Activated CD8-positive, alpha-beta memory T cell treated with anti-CD3 and anti-CD28 coated beads for 1 hour (primary cell): Measurements from ENCODE around the gene COL16A1.

Source experiments
- DNase-seq, 2 donors: peaks; one replicate each; pipeline ENCODE4 v3.0.0-alpha.2; 2020; ENCODE audit warnings: low read depth in 1 of 2; ENCODE audit errors: extremely low read depth in 1 of 2

COL16A1 gene

GRCh38 chr1:31668303-31668883, 35.4 kb downstream of the COL16A1 start:
- DNase-seq: no peak

DNA sequence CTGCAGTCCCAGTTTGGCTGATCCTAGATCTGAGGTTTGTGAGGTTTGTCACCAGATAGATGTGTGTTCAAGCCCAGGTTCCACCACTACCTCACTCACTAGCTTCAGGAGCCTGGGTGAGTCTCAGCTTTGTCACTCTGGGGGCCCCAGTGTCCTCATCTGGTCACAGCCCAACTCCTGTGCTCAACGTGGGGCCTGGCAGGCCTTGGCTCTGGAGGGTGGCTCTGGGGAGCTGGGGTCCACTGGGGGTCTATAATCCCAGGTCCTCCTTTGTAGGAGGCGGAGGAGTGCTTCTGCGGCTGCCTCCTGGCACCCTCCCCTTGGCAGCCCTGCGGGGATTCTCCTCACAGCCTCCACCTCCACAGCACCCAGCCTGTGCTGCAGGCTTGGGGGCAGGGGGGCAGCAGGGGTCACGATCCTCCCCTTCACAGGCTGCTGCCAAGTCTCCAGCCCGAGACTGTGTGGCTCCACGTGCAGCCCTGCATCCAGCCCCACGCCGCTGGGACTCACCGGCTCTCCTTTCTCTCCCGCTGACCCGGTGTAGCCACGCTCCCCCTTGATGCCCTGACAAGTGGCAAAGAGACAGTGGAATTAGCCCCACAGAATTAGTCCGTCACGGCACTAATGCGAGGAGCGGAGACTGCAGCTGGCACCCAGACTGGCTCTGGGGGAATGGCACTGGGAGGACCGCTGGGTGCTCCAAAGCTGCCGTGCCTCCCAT, 36.6 kb downstream of the COL16A1 start:
- no peak for DNase-seq

DNA sequence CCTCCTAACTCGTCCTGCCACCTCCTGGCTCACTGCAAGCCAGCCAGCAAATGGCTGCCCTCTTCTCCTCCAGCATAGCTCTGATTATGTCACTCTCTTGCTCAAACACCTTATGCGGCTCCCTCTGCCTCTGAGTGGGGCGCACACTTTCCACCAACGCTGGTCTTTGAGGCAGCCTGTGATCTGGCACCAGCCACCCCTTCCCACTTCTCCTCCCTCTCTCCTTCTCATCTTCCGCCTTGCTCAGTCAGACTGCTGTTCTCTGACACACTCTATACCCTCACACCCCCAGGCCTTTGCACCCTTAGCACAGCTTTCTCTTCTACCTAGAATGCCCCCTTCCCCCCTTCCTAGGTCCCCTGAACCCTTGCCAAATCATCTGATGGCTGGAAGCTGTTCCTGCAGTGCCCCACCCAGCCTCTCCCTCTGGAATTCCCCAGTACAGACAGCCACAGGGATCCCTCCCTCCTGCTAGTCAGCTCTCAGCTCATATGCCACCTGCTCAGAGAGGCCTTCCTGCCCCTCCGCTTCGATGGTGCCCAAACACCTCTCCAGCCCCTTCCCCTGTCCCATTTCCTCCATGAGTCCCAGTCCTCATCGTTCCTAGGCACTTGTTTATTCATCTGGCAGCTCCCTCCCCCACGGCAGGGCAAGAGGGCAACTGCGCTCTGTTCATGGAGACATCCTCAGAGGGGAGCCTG, 37.4 kb downstream of the COL16A1 start:
- DNase-seq: no peak

DNA sequence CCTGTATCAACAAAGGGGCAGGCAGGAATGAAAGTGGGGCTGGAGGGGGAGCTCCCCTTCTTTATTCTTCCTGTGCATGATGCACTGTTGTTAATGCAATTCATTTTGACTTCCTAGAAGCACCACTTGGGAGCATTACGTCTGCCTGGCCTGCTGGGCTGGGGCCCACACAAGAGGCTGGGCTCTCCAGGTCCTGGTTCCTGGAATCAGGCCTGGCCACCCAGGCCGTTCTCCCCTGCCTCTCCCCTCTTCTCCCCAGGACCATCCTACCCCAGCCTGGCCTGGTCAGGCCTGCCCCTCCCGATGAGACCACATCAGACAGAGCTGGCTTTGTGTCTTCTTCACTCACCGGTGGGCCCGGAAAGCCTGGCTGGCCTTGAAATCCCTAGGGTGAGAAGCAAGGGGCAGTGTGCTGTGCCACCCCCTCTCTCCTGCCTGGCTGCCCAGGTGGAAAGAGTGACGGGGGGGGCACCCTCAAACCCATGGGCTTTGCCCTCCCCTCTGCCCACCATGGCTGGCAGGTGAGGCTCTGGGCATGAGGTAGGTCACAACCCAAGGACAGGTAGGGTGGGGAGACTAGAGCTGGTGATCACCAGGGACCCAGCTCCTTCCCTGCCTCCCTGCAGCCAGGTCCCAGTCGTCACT, 38.5 kb downstream of the COL16A1 start:
- no peak for DNase-seq

DNA sequence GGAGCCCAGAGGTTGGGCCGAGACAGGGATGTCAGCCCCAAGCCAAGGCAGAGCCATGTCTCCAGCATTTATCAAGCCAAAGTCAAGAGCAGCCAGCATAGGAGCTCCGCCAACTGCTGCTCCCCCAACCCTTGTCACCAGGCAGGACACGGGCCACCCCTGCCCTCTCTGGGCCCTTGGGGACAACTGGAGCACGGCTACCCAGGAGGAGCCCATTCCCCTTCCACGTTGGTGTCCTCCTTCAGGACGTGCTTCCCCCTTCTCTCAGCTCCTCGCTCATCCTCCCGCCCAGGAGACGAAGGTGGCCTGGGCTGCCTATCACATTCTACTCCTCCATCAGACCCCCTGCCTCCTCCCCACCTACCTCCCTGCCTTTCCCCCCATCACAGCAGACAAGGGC, 39.3 kb downstream of the COL16A1 start:
- no peak for DNase-seq

DNA sequence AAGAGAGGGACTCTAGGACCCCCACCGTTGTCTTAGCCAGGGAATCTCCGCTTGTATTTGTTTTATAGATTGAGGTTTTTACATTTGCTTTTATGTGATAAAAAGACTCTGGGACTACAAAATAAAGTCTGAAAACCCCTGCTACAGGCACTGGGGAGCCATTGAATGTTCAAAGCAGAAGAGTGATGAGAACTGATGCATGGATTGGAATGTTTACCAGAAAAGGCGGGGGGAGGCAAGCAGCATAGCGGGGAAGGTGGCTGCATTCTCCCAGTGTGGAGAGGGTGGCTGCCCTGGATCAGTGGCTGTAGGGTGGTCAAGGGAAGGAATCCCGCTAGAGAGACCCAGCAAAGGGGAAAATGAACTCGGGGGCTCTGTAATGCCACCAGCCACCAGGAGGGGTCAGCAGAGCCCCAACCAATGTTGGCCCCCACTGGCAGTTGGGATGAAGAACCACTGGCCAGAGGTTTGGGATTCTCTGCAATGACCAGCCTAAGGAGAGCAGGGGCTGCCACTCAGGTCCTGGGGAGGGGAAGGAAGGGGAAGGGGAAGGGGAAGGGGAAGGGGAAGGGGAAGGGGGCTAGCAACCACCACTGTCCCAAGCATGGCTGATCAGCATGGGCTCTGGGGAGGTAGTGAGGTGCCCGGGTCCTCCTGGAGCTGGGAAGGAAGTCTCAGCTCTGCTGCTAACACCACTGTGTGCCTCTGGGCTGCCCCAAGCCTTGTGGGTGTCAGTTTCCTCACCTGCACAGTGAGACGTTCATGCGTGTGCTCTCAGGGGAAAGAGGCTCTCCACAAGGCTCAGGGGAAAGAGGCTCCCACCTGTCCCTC, 40.0 kb downstream of the COL16A1 start:
- DNase-seq: peak in 1 of 2 donors; percentile 49

GRCh38 chr1:31662463-31662862, 41.4 kb downstream of the COL16A1 start:
- no peak for DNase-seq

GRCh38 chr1:31661856-31662255, 42.0 kb downstream of the COL16A1 start:
- no peak for DNase-seq

- DNase-seq: no peak
Measured at GRCh38 chr1:31660871-31661455, 42.9 kb downstream of the COL16A1 start.

DNA sequence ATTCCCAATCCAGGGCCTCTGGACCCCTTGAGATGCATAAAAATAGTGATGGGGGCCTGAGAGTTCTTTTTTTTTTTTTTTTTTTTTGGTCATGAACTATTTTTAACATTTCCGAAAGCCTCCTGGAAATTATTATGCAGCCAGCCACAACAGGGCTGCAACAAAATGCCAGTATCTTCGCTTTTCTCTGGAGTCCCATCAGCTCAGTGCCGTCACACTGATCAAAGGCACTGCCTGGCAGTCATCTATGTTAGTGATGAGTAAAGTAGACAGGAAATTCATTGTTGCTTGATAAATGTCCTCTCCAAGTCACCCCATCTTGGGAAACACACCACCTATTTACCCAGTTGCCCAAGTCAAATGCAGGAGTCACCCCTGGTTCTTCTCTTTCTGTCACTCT, 43.9 kb downstream of the COL16A1 start:
- no peak for DNase-seq

DNA sequence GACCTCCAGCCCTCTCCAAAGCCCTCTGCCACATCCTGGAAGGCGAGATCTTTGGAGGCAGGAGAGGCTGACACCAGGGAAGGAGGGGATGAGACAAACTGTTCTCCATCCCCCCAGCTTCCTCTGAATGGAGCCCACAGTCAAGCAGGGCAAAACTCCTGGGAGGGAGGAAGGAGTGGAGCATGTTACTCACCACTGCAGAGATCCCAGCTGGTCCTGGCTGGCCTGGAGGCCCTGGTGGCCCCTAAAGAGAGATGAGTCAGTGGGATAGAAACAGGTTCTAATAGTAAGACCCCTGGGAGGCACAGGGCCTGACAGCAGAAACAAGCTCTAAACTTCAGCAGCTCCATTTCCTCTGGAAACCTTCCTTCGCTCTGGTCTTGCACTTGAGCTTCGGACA, 45.1 kb downstream of the COL16A1 start:
- no peak for DNase-seq

DNA sequence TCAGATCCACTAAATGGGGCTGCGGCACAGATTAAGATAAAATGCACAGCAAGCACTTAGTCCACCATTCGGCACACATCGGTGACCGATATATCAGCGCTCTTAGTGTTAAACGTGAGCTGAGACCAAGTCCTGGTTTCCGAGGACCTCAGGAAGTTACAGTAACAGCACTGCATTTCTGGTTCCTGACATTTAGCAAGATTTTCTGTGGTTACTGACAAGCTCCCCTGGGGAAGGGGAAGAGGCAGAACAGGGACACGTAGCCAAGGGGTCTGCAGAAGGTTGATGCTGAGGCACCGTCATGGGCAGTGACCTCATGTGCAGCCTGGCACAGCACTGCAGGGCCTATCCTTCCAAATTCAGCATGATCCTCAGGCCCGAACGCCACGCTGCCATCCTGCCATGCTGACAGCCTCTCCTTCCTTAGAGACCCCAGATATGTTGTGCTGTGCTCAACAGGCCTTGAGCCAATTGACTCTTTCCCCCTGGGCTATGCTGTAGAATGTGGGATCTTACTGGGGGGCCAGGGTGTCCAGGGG, 45.8 kb downstream of the COL16A1 start:
- no peak for DNase-seq

DNA sequence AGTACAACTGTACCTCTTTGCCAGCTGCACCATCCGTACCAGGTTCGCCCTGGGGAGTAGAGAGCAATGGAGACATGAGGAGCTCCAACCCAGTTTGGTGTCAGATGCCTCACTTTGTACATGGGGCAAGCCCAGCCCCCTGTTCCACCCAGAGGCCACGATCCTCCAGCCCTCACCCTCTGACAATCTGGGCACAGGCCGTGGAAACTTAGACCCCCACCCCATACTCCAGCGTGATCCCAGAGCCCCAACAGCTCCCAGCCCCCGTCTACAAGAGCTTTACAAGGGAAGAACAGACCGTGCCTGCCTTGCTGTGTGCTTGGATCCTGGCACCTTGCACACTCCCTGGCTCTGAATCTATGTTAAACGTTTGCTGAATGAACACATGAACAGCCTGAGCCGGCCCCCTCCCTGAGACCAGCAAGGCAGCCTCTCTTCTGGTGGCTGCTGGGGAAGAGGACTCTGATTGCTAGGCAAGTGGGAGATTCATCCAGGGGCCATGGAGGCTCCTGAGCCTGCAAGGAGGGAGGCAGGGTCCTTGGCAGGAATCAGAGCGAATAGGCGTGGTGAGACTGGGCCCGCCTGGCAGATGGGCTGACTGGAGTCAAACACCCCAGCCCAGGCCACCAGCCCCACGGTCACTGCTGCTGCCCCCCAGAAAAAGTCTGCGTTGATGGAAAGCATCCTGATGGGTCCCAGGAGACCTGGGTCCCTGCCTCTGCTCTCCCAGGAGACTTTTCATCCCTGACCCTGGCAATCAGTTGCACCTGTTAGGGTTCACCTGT, 46.6 kb downstream of the COL16A1 start:
- DNase-seq: no peak

DNA sequence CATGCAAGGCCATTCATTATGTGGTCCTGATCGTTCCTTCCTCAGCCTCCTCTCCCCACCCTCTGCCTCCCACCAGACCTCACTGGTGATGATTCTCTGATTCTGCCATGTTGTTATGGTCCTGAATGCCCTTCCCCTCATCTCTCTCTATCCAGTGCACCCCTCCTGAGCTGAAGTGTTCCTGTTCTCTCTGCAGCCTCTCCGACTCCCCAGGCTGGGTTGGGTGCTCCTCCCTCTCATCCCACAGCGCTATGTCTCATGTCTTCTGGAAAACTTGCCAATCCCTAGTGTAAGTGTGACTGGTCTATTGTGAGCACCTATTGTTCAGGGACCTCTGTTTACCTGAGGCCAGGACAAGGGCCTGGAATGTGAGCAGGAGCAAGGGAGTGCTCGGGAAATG, 48.1 kb downstream of the COL16A1 start:
- DNase-seq: no peak

- DNase-seq: no peak
Measured at GRCh38 chr1:31655104-31655503, 48.7 kb downstream of the COL16A1 start.

- no peak for DNase-seq
Measured at GRCh38 chr1:31654474-31654776, 49.4 kb downstream of the COL16A1 start.

DNA sequence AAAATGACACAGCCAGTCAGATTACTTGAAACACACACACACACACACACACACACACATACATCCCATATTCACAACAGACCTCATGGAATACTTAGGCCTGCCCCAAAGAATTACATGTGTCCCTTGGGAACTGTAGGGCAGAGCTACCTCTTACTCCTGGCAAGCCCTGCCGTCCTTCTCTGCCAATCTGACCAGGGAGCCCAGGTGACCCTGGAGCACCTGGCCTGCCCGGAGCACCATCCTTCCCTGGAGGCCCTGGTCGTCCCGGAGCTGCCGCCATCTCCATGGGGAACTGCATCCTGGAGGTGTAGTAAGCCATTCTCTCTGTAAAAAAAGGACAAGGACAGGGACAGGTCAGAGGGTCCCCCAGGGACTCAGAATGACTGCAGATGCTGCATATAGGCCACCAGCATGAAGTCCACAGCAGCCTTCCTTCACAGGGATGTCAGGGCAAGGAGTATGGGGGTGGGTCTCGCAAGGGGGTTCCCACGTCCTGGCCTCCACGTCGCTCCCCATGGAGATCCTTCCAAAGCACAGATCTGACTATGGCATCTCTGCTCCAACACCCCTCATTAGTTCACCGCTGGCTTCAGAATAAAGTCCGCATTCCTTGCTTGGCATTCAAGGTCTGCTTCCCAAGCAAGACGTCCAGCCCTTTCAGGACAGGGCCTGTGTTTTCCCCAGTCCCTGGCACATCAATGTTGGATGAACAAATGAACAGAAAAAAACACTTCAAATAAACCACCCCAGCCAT, 49.9 kb downstream of the COL16A1 start:
- DNase-seq: no peak

DNA sequence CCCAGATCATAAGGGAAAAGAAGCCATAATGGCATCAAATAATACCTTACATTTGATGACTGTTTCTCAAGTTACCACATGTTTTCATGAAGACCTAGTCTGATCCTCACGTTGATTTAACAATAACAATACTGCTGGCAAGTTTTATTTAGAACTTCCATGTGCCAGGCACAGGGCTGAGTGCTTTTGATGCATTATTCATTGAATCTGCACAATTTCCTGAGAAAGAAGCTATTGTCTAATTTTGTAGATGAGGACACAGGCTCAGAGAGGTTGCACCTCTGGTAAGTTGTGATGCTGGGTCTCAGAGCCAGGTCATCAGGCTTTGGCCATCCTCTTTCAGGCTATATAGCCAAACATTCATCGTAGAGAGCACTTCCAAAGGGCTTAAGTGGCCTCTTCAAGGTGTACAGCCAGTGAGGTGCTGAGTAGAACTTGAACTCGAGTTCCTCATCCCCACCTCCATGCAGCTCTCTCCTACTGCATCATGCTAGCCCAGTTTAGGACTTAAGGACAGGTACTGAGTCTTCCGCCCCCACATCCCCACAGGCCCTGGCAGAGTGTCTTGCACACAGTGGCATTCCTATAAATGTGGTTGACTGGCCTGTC, 50.8 kb downstream of the COL16A1 start:
- DNase-seq: no peak

DNA sequence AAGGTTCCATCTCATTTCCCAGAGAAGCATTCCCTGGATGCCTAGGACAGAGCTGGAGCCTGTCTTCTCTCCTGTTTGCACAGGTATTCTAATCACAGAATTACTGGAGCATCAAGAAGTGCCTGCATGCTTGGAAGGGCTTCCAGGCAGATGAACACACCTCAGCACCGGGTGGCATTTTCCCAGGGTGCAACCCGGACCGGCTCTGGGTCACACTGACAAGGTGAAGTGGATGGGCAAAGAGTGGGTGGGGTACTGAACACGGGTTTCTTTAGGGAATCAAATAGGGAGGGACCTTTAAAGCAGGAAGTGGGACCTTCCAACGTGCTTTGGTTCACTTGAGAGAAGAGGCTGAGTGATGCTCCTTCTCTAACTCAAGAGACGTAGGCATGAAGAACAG, 52.1 kb downstream of the COL16A1 start:
- no peak for DNase-seq
